ENCODE results near the gene CLP1. TPM values are rescaled to one million over a fixed set of nuclear protein-coding genes. Genes with fewer than 3 reads are reported as not detected.
A peak's percentile ranks its signal among the peaks of the same experiment; 100 is the strongest.

The CLP1 gene
- total RNA-seq, 2 experiments from 2014 or later = 21.8 to 24.2 TPM

- Mint-ChIP-seq H3K9me3 (no peaks in the 10 kb centered on the region), H3K4me3 (peak overlapping the region; percentile 49), H3K27me3 (peaks cover 63% of the 10 kb centered on the region), H3K4me1 (ENCODE audit: low read depth) (peaks cover 55% of the 10 kb centered on the region), H3K36me3 (ENCODE audit: low read depth) (no peaks in the 10 kb centered on the region), H3K27ac (peak overlapping the region; percentile 83)
- H3K9me3 ChIP-seq (ENCODE audit: control insufficient read depth in 1 of 2, insufficient read depth in 1 of 2, low read length in 2 of 2) = peaks cover 0 to 13% of the 10 kb centered on the region in 2 experiments
- H3K4me3 ChIP-seq (ENCODE audit: low read length) = no peak overlapping the region
- peaks cover 48 to 50% of the 10 kb centered on the region in 2 experiments for H3K27me3 ChIP-seq (ENCODE audit: control insufficient read depth in 1 of 2, insufficient read depth in 2 of 2, low read length in 2 of 2)
- intact Hi-C loops (cut with DNase I, micrococcal nuclease) = no loop called here
- H3K36me3 ChIP-seq (ENCODE audit: insufficient read depth, low read length) = no peaks in the 10 kb centered on the region
- ChIA-PET CTCF (interaction anchor here (0.8 to 2.6 kb wide), 3 partner anchors 79 to 154 kb away, joined by 4 to 12 read pairs (median 6); partner anchors contain the start of gene UBE2L6), POLR2A (interaction anchor here (1.3 to 1.7 kb wide), 3 partner anchors 20 to 133 kb away, joined by 3 to 7 read pairs (median 4); partner anchors contain the start of gene UBE2L6)
- H3K4me1 ChIP-seq (ENCODE audit: insufficient read depth, low read length) = peaks cover 45% of the 10 kb centered on the region
- DNase-seq (no peak), ATAC-seq (ENCODE audit: poor library complexity) (no peak)
- TF ChIP-seq CTCF (IDR thresholded peaks at IDR 0.05) = no peak
- H3K27ac ChIP-seq (ENCODE audit: low read depth in 1 of 2, low read length in 2 of 2) = no peak overlapping the region
Measured at GRCh38 chr11:57647372-57647771, 10.2 kb upstream of the CLP1 start.

- intact Hi-C loops (cut with DNase I, micrococcal nuclease) = loop anchor here in 1 of 2 experiments (2.0 kb wide), 1 partner anchor 121 kb away; no protein-coding TSS in a partner anchor
- Mint-ChIP-seq H3K27ac (peak overlapping the region; percentile 83), H3K9me3 (no peaks in the 10 kb centered on the region), H3K36me3 (ENCODE audit: low read depth) (no peaks in the 10 kb centered on the region), H3K27me3 (peaks cover 63% of the 10 kb centered on the region), H3K4me3 (peak overlapping the region; percentile 87), H3K4me1 (ENCODE audit: low read depth) (peaks cover 55% of the 10 kb centered on the region)
- Histone ChIP-seq H3K4me3 (ENCODE audit: low read length) (no peak overlapping the region), H3K36me3 (ENCODE audit: insufficient read depth, low read length) (no peaks in the 10 kb centered on the region), H3K27ac (ENCODE audit: low read depth in 1 of 2, low read length in 2 of 2) (no peak overlapping the region), H3K4me1 (ENCODE audit: insufficient read depth, low read length) (peaks cover 48% of the 10 kb centered on the region), H3K9me3 (ENCODE audit: control insufficient read depth in 1 of 2, insufficient read depth in 1 of 2, low read length in 2 of 2) (peaks cover 0 to 13% of the 10 kb centered on the region in 2 experiments), H3K27me3 (ENCODE audit: control insufficient read depth in 1 of 2, insufficient read depth in 2 of 2, low read length in 2 of 2) (peaks cover 48 to 50% of the 10 kb centered on the region in 2 experiments)
- no peak for TF ChIP-seq CTCF (IDR thresholded peaks at IDR 0.05)
- POLR2A ChIA-PET = interaction anchor here (0.6 to 2.6 kb wide), 4 partner anchors 80 to 930 kb away, joined by 3 to 10 read pairs (median 7); partner anchors contain the start of genes SELENOH and UBE2L6
- DNase-seq (peak in 1 of 14 experiments; percentile 19), ATAC-seq (ENCODE audit: poor library complexity) (no peak)
- CTCF ChIA-PET = interaction anchor here (1.0 to 2.6 kb wide), 2 partner anchors 8 to 80 kb away, joined by 3 to 12 read pairs; partner anchors contain the start of gene UBE2L6
Measured at GRCh38 chr11:57647960-57648800, 9.4 kb upstream of the CLP1 start.

- peak; percentile 22 for ATAC-seq (ENCODE audit: poor library complexity)
- Mint-ChIP-seq H3K4me1 (ENCODE audit: low read depth) (peaks cover 55% of the 10 kb centered on the region), H3K36me3 (ENCODE audit: low read depth) (no peaks in the 10 kb centered on the region), H3K27me3 (peaks cover 63% of the 10 kb centered on the region), H3K9me3 (no peaks in the 10 kb centered on the region), H3K27ac (peak overlapping the region; percentile 83), H3K4me3 (peak overlapping the region; percentile 87)
- intact Hi-C loops (cut with DNase I, micrococcal nuclease) = loop anchor here in 1 of 2 experiments (2.0 kb wide), 1 partner anchor 122 kb away; no protein-coding TSS in a partner anchor
- Histone ChIP-seq H3K9me3 (ENCODE audit: control insufficient read depth in 1 of 2, insufficient read depth in 1 of 2, low read length in 2 of 2) (peaks cover 0 to 13% of the 10 kb centered on the region in 2 experiments), H3K27ac (ENCODE audit: low read depth in 1 of 2, low read length in 2 of 2) (no peak overlapping the region), H3K4me1 (ENCODE audit: insufficient read depth, low read length) (peaks cover 48% of the 10 kb centered on the region), H3K27me3 (ENCODE audit: control insufficient read depth in 1 of 2, insufficient read depth in 2 of 2, low read length in 2 of 2) (peaks cover 48 to 50% of the 10 kb centered on the region in 2 experiments), H3K36me3 (ENCODE audit: insufficient read depth, low read length) (no peaks in the 10 kb centered on the region), H3K4me3 (ENCODE audit: low read length) (peak overlapping the region; percentile 53)
- no peak for TF ChIP-seq CTCF (IDR thresholded peaks at IDR 0.05)
- ChIA-PET CTCF (interaction anchor here (1.0 to 2.6 kb wide), 2 partner anchors 7 to 81 kb away, joined by 3 to 12 read pairs; partner anchors contain the start of gene UBE2L6), POLR2A (interaction anchor here (0.6 to 2.6 kb wide), 4 partner anchors 65 to 929 kb away, joined by 3 to 10 read pairs (median 6); partner anchors contain the start of genes SELENOH and UBE2L6)
- peak in 3 of 14 experiments; percentile 47 to 54 (median 48) for DNase-seq
Measured at GRCh38 chr11:57648801-57649735, 8.5 kb upstream of the CLP1 start.
